Smooth muscle cell (in vitro differentiated cells): Measurements from ENCODE around the gene CDH23. TPM values are rescaled to one million over a fixed set of nuclear protein-coding genes. Genes with fewer than 3 reads are reported as not detected.

Source experiments
- DNase-seq: peaks from one replicate; lab custom pipeline; 2025; ENCODE audit not compliant: unreplicated experiment; lab: John Stamatoyannopoulos, UW
- H2AFZ ChIP-seq: fragments of 200-600 bp; sonication (generic); 2 replicates; pipeline ENCODE4 v1.6.0; 2016; ENCODE audit warnings: antibody characterized with exemption, low read depth, mild to moderate bottlenecking
- H3F3A ChIP-seq: fragments of 200-600 bp; sonication (generic); 2 replicates; pipeline ENCODE4 v1.6.0; 2017; ENCODE audit warnings: antibody characterized with exemption, low read depth
- H3K27ac ChIP-seq: fragments of 200-600 bp; sonication (generic); 2 replicates; pipeline ENCODE4 v1.5.1; 2016; ENCODE audit warnings: low read depth, mild to moderate bottlenecking
- H3K27me3 ChIP-seq: fragments of 200-600 bp; sonication (generic); 2 replicates; pipeline ENCODE4 v1.6.1; 2016; ENCODE audit warnings: low read depth, mild to moderate bottlenecking
- H3K36me3 ChIP-seq: fragments of 200-600 bp; sonication (generic); 2 replicates; pipeline ENCODE4 v1.5.1; 2016; ENCODE audit warnings: low read depth
- H3K4me1 ChIP-seq: fragments of 200-600 bp; sonication (generic); 2 replicates; pipeline ENCODE4 v1.5.1; 2016; ENCODE audit warnings: low read depth
- H3K4me2 ChIP-seq: fragments of 200-600 bp; sonication (generic); 2 replicates; pipeline ENCODE4 v1.6.0; 2016; ENCODE audit warnings: mild to moderate bottlenecking
- H3K4me3 ChIP-seq: fragments of 200-600 bp; sonication (generic); 2 replicates; pipeline ENCODE4 v1.5.1; 2016; ENCODE audit warnings: mild to moderate bottlenecking
- H3K79me2 ChIP-seq: fragments of 200-600 bp; sonication (generic); 2 replicates; pipeline ENCODE4 v1.6.0; 2016; ENCODE audit warnings: low read depth, mild to moderate bottlenecking
- H3K9ac ChIP-seq: fragments of 200-600 bp; sonication (generic); 2 replicates; pipeline ENCODE4 v1.6.0; 2016; ENCODE audit warnings: low read depth
- H3K9me3 ChIP-seq: fragments of 200-600 bp; sonication (generic); replicated peaks from 2 replicates; pipeline ENCODE4 v1.5.1; 2016; ENCODE audit warnings: low read depth
- H4K20me1 ChIP-seq: fragments of 200-600 bp; sonication (generic); 2 replicates; pipeline ENCODE4 v1.6.0; 2016; ENCODE audit warnings: low read depth
- WGBS: methylation state at CpG from one replicate; pipeline ENCODE4 v1.1.7; 2016; ENCODE audit warnings: low lambda C conversion rate; 5-methylcytosine and 5-hydroxymethylcytosine counted together
- polyA plus RNA-seq: library from polyadenylated mRNA; unstranded; fragments of >200 nt; fragmentation: Nextera tagmentation; extraction: Ambion mirVana; gene quantifications from 2 replicates; pipeline ENCODE4 v1.2.1, GENCODE V29; 2016
- total RNA-seq: library from RNA; depleted of rRNA; stranded (reverse); fragments of >200 nt; gene quantifications from 2 replicates; pipeline ENCODE4 v1.2.3, GENCODE V29; 2014
- TF ChIP-seq, protein P1 (sequence below): fragments of 200-600 bp; sonication (generic); IDR thresholded peaks from 2 replicates; pipeline ENCODE4 v1.5.1; 2017; ENCODE audit warnings: borderline replicate concordance, mild to moderate bottlenecking, antibody characterized with exemption; ENCODE audit not compliant: insufficient read depth, poor library complexity, severe bottlenecking

The CDH23 gene
- total and polyA plus RNA-seq, 2 experiments from 2014 or later: 0.99 to 2.5 TPM

DNA sequence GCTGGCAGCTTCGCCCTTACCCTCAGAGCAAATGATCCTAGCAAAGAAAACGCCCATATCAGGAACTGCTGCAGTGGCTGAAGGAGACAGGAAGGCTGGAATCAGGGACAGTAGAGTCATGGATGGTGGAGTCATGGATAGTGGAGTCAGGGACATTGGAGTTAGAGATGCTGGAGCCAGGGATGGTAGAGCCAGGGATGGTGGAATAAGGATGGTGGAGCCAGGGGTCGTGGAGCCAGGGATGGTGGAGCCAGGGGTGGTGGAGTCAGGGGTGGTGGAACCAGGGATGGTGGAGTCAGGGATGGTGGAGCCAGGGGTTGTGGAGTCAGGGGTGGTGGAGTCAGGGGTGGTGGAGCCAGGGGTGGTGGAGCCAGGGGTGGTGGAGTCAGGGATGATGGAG is 291.5 kb downstream of the CDH23 start:
- 96% methylated on average over 3 of the region's 3 CpGs for WGBS
- peaks cover 9% of the 10 kb centered on the region for H3K4me1 ChIP-seq
- TF ChIP-seq, protein P1, sequence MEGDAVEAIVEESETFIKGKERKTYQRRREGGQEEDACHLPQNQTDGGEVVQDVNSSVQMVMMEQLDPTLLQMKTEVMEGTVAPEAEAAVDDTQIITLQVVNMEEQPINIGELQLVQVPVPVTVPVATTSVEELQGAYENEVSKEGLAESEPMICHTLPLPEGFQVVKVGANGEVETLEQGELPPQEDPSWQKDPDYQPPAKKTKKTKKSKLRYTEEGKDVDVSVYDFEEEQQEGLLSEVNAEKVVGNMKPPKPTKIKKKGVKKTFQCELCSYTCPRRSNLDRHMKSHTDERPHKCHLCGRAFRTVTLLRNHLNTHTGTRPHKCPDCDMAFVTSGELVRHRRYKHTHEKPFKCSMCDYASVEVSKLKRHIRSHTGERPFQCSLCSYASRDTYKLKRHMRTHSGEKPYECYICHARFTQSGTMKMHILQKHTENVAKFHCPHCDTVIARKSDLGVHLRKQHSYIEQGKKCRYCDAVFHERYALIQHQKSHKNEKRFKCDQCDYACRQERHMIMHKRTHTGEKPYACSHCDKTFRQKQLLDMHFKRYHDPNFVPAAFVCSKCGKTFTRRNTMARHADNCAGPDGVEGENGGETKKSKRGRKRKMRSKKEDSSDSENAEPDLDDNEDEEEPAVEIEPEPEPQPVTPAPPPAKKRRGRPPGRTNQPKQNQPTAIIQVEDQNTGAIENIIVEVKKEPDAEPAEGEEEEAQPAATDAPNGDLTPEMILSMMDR: no peak
- DNase-seq: no peak
- H3K4me3 ChIP-seq: no peak overlapping the region
- H3K27ac ChIP-seq: no peak overlapping the region
- no peaks in the 10 kb centered on the region for H4K20me1 ChIP-seq
- H3F3A ChIP-seq: no peaks in the 10 kb centered on the region
- H3K79me2 ChIP-seq: no peaks in the 10 kb centered on the region
- no peak overlapping the region for H3K9ac ChIP-seq
- H3K9me3 ChIP-seq: no peaks in the 10 kb centered on the region
- peaks cover 10% of the 10 kb centered on the region for H3K27me3 ChIP-seq
- H3K4me2 ChIP-seq: no peak overlapping the region
- H3K36me3 ChIP-seq: no peaks in the 10 kb centered on the region
- H2AFZ ChIP-seq: no peak overlapping the region

DNA sequence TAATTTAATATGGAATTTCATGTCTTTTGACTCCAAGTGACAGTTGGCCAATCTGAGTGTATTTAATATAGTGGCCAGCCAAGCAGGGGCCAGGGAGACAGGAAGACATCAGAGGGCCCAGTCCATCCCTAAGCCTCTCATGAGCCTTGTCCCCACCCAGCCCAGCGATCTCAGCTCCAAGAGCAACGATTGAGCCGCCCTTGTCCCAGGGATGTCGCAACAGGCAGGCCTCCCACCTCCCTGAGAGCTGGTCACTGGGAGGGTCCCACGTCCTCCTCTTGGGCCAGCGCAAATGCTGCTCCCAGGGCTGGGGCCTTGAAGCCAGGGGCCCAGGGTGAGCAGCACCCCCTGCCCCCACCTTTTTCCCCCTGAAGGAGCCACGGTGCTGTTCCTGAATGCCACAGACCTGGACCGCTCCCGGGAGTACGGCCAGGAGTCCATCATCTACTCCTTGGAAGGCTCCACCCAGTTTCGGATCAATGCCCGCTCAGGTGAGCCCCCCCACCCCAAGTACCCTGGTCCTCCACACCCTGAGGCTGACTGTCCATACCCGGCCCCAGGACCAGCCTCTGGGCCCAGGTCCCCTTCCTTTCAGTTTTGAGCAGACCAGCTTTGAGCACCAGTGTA is 293.5 kb downstream of the CDH23 start:
- WGBS: 92% methylated on average over 13 of the region's 13 CpGs
- DNase-seq: no peak
- H4K20me1 ChIP-seq: no peaks in the 10 kb centered on the region
- no peak overlapping the region for H3K4me2 ChIP-seq
- no peak overlapping the region for H3K9ac ChIP-seq
- H3K4me1 ChIP-seq: peaks cover 9% of the 10 kb centered on the region
- peaks cover 10% of the 10 kb centered on the region for H3K27me3 ChIP-seq
- H3K27ac ChIP-seq: no peak overlapping the region
- no peaks in the 10 kb centered on the region for H3K36me3 ChIP-seq
- H3F3A ChIP-seq: no peaks in the 10 kb centered on the region
- no peak overlapping the region for H3K4me3 ChIP-seq
- H2AFZ ChIP-seq: no peak overlapping the region
- H3K9me3 ChIP-seq: no peaks in the 10 kb centered on the region
- TF ChIP-seq, protein P1: no peak
- no peaks in the 10 kb centered on the region for H3K79me2 ChIP-seq

DNA sequence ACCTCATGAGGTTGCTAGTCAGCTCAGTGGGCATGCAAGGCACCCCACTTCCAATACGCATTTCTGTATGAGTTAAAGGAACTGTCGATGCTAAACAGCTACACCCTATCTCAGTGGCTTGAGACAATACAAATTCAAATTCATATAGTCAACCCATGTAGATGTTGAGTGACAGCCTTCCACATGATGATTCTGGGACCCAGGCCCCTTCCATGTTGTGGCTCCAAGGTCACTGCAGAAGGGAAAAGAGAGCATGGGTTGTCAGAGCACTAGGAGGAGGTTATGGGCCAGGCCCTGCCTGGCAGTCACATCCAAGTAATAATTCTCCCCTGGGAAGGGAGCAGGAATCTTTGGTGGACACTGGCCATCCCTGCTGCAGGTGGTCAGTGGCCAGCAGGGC is 294.7 kb downstream of the CDH23 start:
- TF ChIP-seq, protein P1: no peak
- no peaks in the 10 kb centered on the region for H3K36me3 ChIP-seq
- peaks cover 4% of the 10 kb centered on the region for H3K27me3 ChIP-seq
- no peaks in the 10 kb centered on the region for H3F3A ChIP-seq
- H3K9me3 ChIP-seq: no peaks in the 10 kb centered on the region
- H3K4me2 ChIP-seq: no peak overlapping the region
- no peak overlapping the region for H2AFZ ChIP-seq
- no peak overlapping the region for H3K27ac ChIP-seq
- 96% methylated on average over 2 of the region's 2 CpGs for WGBS
- H4K20me1 ChIP-seq: no peaks in the 10 kb centered on the region
- no peaks in the 10 kb centered on the region for H3K4me1 ChIP-seq
- DNase-seq: no peak
- no peak overlapping the region for H3K4me3 ChIP-seq
- no peak overlapping the region for H3K9ac ChIP-seq
- no peaks in the 10 kb centered on the region for H3K79me2 ChIP-seq
